Stomach (tissue), 4 donors: ENCODE measurements around the gene SCFD2.
"Not testable (repeated sequence)": the region's sequence is repeated elsewhere in the genome, so short reads cannot be mapped to it uniquely, and the experiment has no call there.

Experiments used
- EP300 ChIP-seq: sonication (generic); formaldehyde crosslinking; IDR thresholded peaks from one replicate; pipeline ENCODE4 v1.6.1; 2017; ENCODE audit warnings: antibody characterized with exemption
- TF ChIP-seq, protein P1 (sequence below), 7 experiments: fragments of 450-650 bp in 4 of 7; fragments of 200-600 bp in 3 of 7; sonication (generic) in 3 of 7; IDR thresholded peaks; one replicate each; pipeline ENCODE4 v1.5.1; 2016 to 2019; ENCODE audit warnings: antibody characterized with exemption in 7 of 7, control low read depth in 2 of 7, mild to moderate bottlenecking in 1 of 7

DNA sequence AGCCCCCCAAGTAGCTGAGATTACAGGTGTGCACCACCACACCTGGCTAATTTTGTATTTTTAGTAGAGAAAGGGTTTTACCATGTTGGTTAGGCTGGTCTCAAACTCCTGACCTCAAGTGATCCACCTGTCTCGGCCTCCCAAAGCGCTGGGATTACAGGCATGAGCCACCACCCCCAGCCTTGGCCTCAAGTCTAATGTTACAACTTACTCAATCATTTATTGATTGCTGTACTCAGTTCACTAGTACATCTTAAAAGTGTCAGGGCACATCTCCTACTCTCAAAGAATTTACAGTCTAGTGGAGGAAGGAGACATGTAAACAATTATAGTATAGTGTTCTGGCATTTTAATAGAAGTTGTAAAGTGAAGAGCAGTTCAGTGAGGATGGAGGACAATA lies 19.5 kb downstream of the SCFD2 start:
- TF ChIP-seq, protein P1, sequence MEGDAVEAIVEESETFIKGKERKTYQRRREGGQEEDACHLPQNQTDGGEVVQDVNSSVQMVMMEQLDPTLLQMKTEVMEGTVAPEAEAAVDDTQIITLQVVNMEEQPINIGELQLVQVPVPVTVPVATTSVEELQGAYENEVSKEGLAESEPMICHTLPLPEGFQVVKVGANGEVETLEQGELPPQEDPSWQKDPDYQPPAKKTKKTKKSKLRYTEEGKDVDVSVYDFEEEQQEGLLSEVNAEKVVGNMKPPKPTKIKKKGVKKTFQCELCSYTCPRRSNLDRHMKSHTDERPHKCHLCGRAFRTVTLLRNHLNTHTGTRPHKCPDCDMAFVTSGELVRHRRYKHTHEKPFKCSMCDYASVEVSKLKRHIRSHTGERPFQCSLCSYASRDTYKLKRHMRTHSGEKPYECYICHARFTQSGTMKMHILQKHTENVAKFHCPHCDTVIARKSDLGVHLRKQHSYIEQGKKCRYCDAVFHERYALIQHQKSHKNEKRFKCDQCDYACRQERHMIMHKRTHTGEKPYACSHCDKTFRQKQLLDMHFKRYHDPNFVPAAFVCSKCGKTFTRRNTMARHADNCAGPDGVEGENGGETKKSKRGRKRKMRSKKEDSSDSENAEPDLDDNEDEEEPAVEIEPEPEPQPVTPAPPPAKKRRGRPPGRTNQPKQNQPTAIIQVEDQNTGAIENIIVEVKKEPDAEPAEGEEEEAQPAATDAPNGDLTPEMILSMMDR (IDR thresholded peaks at IDR 0.05) = not testable (repeated sequence)
- TF ChIP-seq EP300 = not testable (repeated sequence)
